Activated CD8-positive, alpha-beta T cell treated with anti-CD3 and anti-CD28 coated beads, Interleukin-2, amount 10 ng/mL, durations not matched to agents 7 days and 5 days (primary cell): ENCODE results near the gene SRCAP. TPM values are rescaled to one million over a fixed set of nuclear protein-coding genes. Genes with fewer than 3 reads are reported as not detected.

Experiments used
- ATAC-seq: fragments of 150-1000 bp; cut with Tn5 transposase; one replicate; pipeline ENCODE4 v1.10.0; 2021; ENCODE audit warnings: moderate library complexity
- CTCF ChIA-PET: fragments of 350-600 bp; sonication (Branson Sonifier 250); formaldehyde crosslinking; loops from one replicate; lab custom pipeline; 2021; ENCODE audit warnings: antibody characterized with exemption; lab: Charles Lee
- POLR2A ChIA-PET: fragments of 350-600 bp; sonication (Branson Sonifier 250); formaldehyde crosslinking; loops from one replicate; lab custom pipeline; 2021; ENCODE audit warnings: antibody characterized with exemption; lab: Charles Lee
- DNase-seq: peaks from one replicate; pipeline ENCODE4 v3.0.0-alpha.2; 2020
- H3K27ac Mint-ChIP-seq: one replicate; pipeline ENCODE4 v1.8.0; 2021; ENCODE audit warnings: mild to moderate bottlenecking, mixed read lengths
- H3K27me3 Mint-ChIP-seq: one replicate; pipeline ENCODE4 v1.8.0; 2021; ENCODE audit warnings: low read depth, mixed read lengths
- H3K36me3 Mint-ChIP-seq: one replicate; pipeline ENCODE4 v1.8.0; 2021; ENCODE audit warnings: low read depth, mixed read lengths
- H3K4me1 Mint-ChIP-seq: one replicate; pipeline ENCODE4 v1.8.0; 2021; ENCODE audit warnings: low read depth, mixed read lengths
- H3K4me3 Mint-ChIP-seq: one replicate; pipeline ENCODE4 v1.8.0; 2021; ENCODE audit warnings: mild to moderate bottlenecking, mixed read lengths
- H3K9me3 Mint-ChIP-seq: one replicate; pipeline ENCODE4 v1.8.0; 2022; ENCODE audit warnings: mixed read lengths; ENCODE audit not compliant: insufficient read depth
- total RNA-seq, 2 experiments: library from RNA; stranded (reverse); gene quantifications; one replicate each; pipeline ENCODE4 v1.2.3, GENCODE V29; 2021

Gene SRCAP
- total RNA-seq, 2 experiments from 2014 or later = 75.2 to 76.0 TPM

DNA sequence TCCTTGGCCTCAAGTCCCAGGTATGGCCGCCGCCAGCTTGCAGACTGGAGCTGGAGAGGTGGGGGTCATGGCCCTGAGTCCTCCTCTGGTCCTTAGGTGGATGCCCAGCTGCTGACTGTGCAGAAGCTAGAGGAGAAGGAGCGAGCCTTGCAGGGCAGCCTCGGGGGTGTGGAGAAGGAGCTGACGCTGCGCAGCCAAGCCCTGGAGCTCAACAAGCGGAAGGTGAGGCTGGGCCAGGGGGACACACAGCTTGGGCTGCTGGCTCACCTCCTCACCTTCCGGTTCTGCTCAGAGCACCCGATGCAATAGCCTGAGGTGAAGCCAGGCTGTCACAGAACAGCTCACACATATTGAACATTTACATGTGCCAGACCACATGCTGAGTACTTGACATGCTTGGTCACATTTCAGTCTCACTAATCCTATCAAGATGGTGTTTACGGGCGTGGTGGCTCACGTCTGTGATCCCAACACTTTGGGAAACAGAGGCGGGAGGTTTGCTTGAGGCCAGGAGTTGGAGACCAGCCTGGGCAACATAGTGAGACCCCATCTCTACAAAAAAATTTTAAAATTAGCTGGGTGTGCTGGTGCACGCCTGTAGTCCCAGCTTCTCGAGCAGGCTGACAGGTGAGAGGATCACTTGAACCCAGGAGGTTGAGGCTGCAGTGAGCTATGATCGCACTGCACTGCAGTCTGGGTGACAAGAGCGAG lies 70.6 kb downstream of the SRCAP start:
- Mint-ChIP-seq H3K36me3 (peaks cover 80% of the 10 kb centered on the region), H3K27ac (no peak overlapping the region), H3K9me3 (no peaks in the 10 kb centered on the region), H3K4me1 (peaks cover 21% of the 10 kb centered on the region), H3K4me3 (no peak overlapping the region), H3K27me3 (no peaks in the 10 kb centered on the region)
- ChIA-PET POLR2A (no interaction called here), CTCF (interaction anchor here (1.0 to 1.3 kb wide), 2 partner anchors 45 to 172 kb away, joined by 4 to 6 read pairs; no protein-coding TSS in a partner anchor)
- DNase-seq (no peak), ATAC-seq (no peak)

DNA sequence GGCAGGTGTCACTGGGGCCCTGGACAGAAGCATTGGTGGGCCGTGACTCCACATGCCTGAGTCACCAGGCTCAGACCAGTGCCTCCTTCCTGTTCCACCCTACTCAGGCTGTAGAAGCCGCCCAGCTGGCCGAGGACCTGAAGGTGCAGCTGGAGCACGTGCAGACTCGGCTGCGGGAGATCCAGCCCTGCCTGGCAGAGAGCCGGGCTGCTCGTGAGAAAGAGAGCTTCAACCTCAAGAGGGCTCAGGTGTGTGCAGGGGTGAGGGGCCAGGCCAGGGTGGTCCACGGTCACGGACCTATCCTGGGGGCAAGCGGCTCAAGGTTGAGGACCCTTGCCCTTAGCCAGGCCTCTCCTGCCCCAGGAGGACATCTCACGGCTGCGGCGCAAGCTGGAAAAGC lies 72.8 kb downstream of the SRCAP start:
- Mint-ChIP-seq H3K36me3 (peaks cover 66% of the 10 kb centered on the region), H3K27ac (peak overlapping the region; percentile 53), H3K4me1 (peaks cover 30% of the 10 kb centered on the region), H3K9me3 (no peaks in the 10 kb centered on the region), H3K4me3 (no peak overlapping the region), H3K27me3 (no peaks in the 10 kb centered on the region)
- DNase-seq (no peak), ATAC-seq (no peak)
- POLR2A ChIA-PET = no interaction called here
- CTCF ChIA-PET = interaction anchor here (1.0 to 1.2 kb wide), 2 partner anchors 11 to 43 kb away, joined by 3 read pairs; no protein-coding TSS in a partner anchor

DNA sequence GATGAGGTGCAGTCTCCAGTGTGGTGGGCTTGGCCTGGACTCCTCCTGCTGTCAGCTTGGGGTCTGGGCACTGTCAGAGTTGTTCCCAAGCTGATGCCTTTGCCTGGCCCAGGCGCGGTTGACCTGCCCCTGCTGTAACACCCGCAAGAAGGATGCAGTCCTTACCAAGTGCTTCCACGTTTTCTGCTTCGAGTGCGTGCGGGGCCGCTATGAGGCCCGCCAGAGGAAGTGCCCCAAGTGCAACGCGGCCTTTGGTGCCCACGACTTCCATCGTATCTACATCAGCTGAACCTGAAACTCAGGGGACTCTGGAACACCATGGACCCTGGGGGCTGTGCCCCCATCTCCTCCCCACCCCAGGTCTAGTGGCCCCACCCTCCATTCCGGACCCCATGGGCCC lies 74.9 kb downstream of the SRCAP start:
- Mint-ChIP-seq H3K27me3 (no peaks in the 10 kb centered on the region), H3K36me3 (peaks cover 53% of the 10 kb centered on the region), H3K9me3 (no peaks in the 10 kb centered on the region), H3K27ac (no peak overlapping the region), H3K4me3 (no peak overlapping the region), H3K4me1 (peaks cover 37% of the 10 kb centered on the region)
- POLR2A ChIA-PET = interaction anchor here (0.6 to 0.8 kb wide), 2 partner anchors 70 to 309 kb away, joined by 3 read pairs; no protein-coding TSS in a partner anchor
- ATAC-seq = no peak
- CTCF ChIA-PET = interaction anchor here (1.9 to 2.6 kb wide), 3 partner anchors 31 to 128 kb away, joined by 5 to 12 read pairs (median 6); no protein-coding TSS in a partner anchor
- no peak for DNase-seq

DNA sequence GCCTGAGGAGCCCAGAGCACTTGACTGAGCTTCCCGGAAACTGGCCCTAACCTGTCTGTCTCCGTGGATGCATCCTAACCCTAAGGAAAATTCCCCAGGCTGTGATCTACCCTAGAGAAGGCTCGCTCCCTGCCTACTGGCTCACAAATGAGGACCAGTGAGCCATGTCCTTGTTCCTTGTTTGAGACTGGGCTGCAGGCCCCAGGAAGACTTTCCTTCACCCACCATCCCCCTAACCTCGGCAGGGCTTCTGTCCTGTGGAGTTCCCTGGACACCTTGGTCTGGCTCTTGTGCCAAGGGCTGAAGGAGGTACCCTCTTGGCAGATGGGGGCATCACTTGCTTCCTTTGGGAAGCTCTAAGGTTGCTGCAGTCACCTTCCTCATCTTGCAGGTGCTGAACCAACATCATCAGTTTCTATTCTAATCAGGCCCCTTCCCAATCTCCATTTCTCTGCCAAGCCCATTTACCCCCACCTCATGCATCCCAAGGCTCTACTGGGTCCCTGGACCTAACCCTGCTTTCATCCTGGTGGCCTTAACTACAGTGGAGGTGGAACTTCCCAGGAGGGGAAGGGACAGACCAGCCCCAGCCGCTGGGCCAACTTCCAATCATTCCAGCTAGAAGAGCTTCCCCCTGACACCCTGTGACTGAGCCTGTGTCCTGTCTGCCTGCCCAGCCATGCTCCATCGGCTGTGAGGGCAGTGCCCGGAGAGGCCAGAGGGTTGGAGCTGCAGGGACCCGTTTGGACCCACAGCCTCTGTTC lies 75.6 kb downstream of the SRCAP start:
- Mint-ChIP-seq H3K36me3 (peaks cover 46% of the 10 kb centered on the region), H3K4me1 (peaks cover 37% of the 10 kb centered on the region), H3K9me3 (no peaks in the 10 kb centered on the region), H3K27ac (peak overlapping the region; percentile 95), H3K4me3 (peak overlapping the region; percentile 92), H3K27me3 (no peaks in the 10 kb centered on the region)
- ChIA-PET POLR2A (interaction anchor here (0.6 to 1.5 kb wide), 3 partner anchors 27 to 309 kb away, joined by 3 to 4 read pairs (median 3); partner anchors contain the start of gene PHKG2), CTCF (interaction anchor here (0.9 to 2.6 kb wide), 5 partner anchors 31 to 127 kb away, joined by 3 to 12 read pairs (median 5); no protein-coding TSS in a partner anchor)
- DNase-seq = no peak
- peak; percentile 2 for ATAC-seq

DNA sequence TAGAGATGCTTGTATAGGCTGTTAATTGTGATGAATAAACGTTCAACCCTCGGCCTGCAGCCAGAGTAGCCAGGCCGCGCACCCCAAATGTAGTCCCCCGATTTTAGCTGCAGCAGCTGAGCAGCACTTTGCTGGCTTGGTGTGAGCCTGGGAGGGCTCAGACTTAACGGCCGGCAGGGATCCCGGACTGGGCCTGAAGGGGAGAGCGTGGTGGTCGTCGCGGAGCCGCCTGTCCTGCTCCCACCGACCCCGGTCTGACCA lies 76.1 kb downstream of the SRCAP start:
- Mint-ChIP-seq H3K4me3 (peak overlapping the region; percentile 92), H3K4me1 (peaks cover 37% of the 10 kb centered on the region), H3K27ac (peak overlapping the region; percentile 95), H3K36me3 (peaks cover 43% of the 10 kb centered on the region), H3K9me3 (no peaks in the 10 kb centered on the region), H3K27me3 (no peaks in the 10 kb centered on the region)
- ChIA-PET POLR2A (interaction anchor here (1.5 kb wide), 1 partner anchor 27 kb away, joined by 4 read pairs; the partner anchor contains the start of gene PHKG2), CTCF (interaction anchor here (0.9 to 2.6 kb wide), 5 partner anchors 30 to 127 kb away, joined by 3 to 12 read pairs (median 5); no protein-coding TSS in a partner anchor)
- no peak for ATAC-seq
- no peak for DNase-seq

DNA sequence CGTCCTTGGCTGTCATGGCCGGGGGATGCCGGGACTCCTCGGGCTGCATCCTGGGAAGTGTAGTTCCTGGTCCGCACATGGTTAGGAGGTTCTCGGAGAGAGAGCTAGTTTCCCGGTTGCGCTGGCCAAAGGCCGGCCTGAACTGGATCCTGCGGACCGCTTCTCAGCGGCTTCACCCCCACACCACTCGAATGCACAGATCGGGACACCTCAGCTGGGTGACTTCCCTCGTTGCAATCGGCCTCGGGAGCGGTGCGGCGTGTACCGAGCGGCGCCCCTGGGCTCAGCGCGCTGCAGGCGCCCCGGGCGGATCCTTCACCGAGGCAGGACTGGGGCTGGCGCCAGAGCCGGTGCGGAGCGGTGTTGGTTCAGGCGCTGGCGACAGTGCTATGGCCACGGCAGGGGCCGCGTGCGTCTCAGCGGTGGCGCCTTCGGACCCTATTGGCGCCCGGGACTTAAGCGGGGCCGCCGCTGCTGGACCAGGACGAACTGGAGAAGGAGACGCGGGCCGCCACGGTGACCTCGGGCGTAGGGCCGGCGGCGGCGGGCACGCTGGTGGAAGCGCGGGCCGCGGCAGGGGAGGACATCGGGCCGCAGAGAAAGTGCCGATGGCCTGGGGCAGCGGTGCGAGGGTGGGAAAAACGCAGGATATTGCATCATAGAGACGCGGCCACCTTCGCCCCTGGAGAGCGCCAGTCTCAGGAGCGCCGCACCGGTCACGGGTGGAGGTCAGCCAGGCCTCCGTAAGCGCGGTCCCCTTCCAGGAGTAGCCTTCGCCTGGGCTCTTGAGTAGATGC lies 76.6 kb downstream of the SRCAP start:
- DNase-seq (peak; percentile 75), ATAC-seq (peak; percentile 77)
- peaks cover 39% of the 10 kb centered on the region for H3K36me3 Mint-ChIP-seq
- no peaks in the 10 kb centered on the region for H3K9me3 Mint-ChIP-seq
- H3K4me1 Mint-ChIP-seq = peaks cover 37% of the 10 kb centered on the region
- peak overlapping the region; percentile 95 for H3K27ac Mint-ChIP-seq
- no peaks in the 10 kb centered on the region for H3K27me3 Mint-ChIP-seq
- POLR2A ChIA-PET = interaction anchor here (1.5 kb wide), 1 partner anchor 28 kb away, joined by 4 read pairs; the partner anchor contains the start of gene PHKG2
- peak overlapping the region; percentile 92 for H3K4me3 Mint-ChIP-seq
- CTCF ChIA-PET = interaction anchor here (0.9 to 2.6 kb wide), 5 partner anchors 30 to 126 kb away, joined by 3 to 12 read pairs (median 5); no protein-coding TSS in a partner anchor

DNA sequence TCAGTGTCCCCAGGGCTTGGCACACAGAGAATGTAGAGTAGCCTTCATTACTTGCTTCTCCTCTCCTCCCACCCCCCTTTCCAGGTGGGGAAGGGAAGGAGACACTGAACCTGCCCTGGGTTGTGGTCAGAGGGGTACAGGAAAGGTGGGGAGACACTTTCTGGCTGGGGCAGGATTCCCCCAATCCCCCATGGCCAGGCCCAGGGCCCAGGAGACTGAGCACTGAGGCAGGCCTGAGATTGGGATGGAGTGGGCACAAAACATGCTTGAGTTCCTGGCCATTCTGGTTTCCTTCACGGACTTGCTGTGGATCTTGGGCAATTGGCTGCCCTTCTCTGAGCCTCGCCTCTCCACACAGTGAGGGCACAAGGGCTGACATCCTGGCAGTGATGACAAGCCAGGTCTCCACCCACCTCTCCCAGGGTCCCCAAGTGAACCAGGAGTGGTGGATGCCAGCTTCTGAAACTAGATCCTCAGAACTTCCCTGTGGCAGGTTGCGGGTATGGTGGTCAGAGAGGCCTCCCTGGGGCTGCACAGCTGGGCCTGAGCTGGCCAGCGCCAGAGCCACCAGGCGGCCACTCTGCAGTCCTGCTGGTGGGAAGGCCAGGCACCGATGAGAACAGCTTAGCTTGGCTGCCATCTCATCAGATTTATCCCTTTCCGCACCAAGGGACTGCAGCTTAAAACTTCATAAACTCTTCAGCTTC lies 78.8 kb downstream of the SRCAP start:
- ATAC-seq = no peak
- POLR2A ChIA-PET = no interaction called here
- peak overlapping the region; percentile 59 for H3K27ac Mint-ChIP-seq
- H3K4me3 Mint-ChIP-seq = no peak overlapping the region
- H3K36me3 Mint-ChIP-seq = peaks cover 21% of the 10 kb centered on the region
- no peak for DNase-seq
- H3K9me3 Mint-ChIP-seq = no peaks in the 10 kb centered on the region
- no peaks in the 10 kb centered on the region for H3K27me3 Mint-ChIP-seq
- H3K4me1 Mint-ChIP-seq = peaks cover 25% of the 10 kb centered on the region
- CTCF ChIA-PET = interaction anchor here (2.0 kb wide), 1 partner anchor 36 kb away, joined by 7 read pairs; no protein-coding TSS in a partner anchor

DNA sequence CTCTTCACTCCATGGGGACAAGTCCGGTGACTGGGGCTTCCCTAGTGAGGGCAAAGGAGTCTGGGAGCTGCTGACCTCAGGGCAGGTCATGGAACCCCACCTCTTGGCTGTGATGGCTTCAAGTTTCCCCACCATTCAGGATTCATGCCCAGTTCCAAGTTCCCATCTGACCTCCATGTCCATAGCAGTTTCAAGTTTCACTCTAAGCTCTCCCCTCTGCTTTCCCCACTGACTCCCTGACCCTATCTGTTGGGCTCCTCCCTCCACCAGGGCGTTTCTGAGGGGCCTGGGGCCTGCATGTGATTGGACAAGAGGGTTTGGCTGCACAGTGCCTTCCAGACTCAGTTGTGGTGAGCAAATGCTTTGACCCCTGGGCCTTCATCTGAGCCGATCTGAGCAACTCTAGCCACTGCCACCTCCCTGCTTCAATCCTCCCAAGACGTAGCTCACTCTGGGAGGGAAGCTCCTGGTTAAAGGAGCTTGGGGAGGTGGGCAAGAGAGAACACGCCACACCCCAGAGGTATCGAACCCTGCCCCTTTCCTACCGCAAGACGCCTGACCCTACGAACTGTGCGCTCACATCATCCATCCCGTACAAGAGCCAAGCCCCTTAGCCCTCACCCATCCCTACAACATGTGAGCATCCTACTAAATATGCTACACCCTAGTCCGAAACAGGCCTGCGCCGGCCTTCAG lies 79.7 kb downstream of the SRCAP start:
- DNase-seq = no peak
- H3K9me3 Mint-ChIP-seq = no peaks in the 10 kb centered on the region
- no peak overlapping the region for H3K27ac Mint-ChIP-seq
- no peak for ATAC-seq
- peaks cover 17% of the 10 kb centered on the region for H3K36me3 Mint-ChIP-seq
- H3K27me3 Mint-ChIP-seq = no peaks in the 10 kb centered on the region
- POLR2A ChIA-PET = interaction anchor here (1.0 kb wide), 1 partner anchor 11 kb away, joined by 3 read pairs; no protein-coding TSS in a partner anchor
- H3K4me1 Mint-ChIP-seq = peaks cover 19% of the 10 kb centered on the region
- CTCF ChIA-PET = interaction anchor here (2.0 kb wide), 1 partner anchor 35 kb away, joined by 7 read pairs; no protein-coding TSS in a partner anchor
- no peak overlapping the region for H3K4me3 Mint-ChIP-seq

DNA sequence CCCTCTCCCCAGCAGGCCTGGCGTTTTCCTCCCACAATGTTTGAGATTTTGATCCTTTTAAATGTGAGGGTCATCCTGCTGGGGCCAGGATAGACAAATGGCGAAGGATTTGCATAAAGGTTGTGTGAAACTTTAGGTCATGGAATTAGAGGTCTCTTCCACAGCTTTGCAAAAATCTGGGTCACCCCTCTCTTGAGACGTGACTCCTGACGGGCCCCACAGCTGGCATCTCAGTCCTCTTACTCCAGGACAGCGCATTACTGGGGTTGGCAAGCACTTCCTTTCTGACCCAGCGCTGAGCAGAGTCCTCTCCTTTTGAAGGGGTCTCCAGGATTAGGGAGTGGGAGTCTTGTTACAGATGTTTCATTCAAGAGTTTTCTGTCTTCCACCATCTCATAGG lies 80.6 kb downstream of the SRCAP start:
- ChIA-PET POLR2A (interaction anchor here (1.0 kb wide), 1 partner anchor 11 kb away, joined by 3 read pairs; no protein-coding TSS in a partner anchor), CTCF (interaction anchor here (1.3 kb wide), 1 partner anchor 65 kb away, joined by 3 read pairs; no protein-coding TSS in a partner anchor)
- DNase-seq (no peak), ATAC-seq (no peak)
- H3K27ac Mint-ChIP-seq = no peak overlapping the region
- peaks cover 15% of the 10 kb centered on the region for H3K4me1 Mint-ChIP-seq
- H3K36me3 Mint-ChIP-seq = peaks cover 9% of the 10 kb centered on the region
- no peaks in the 10 kb centered on the region for H3K27me3 Mint-ChIP-seq
- H3K4me3 Mint-ChIP-seq = no peak overlapping the region
- no peaks in the 10 kb centered on the region for H3K9me3 Mint-ChIP-seq

DNA sequence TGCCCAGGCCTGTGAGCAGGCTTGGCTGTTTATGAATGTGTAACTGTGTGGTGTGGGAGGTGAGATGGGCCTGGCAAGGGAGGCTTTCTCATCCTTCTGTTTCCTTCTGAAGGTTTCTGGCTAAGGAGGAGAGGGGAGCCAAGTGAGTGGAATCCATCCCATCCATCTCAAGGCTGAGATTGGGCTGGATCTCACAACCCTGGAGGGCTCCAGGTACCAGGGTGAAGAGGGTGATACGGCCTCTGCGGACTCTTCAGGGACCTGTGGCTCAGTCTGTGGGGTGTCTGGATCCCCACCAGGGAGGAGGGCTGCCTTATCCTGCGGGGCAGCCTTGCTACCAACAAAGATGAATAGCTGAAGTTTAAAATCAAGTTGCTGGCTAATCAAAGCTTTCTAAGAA lies 81.0 kb downstream of the SRCAP start:
- POLR2A ChIA-PET = interaction anchor here (0.7 kb wide), 1 partner anchor 20 kb away, joined by 3 read pairs; no protein-coding TSS in a partner anchor

More for the DNA sequence above, 81.0 kb downstream of the SRCAP start:
- Mint-ChIP-seq H3K4me3 (no peak overlapping the region), H3K9me3 (no peaks in the 10 kb centered on the region), H3K27me3 (no peaks in the 10 kb centered on the region), H3K27ac (no peak overlapping the region), H3K4me1 (peaks cover 12% of the 10 kb centered on the region), H3K36me3 (peaks cover 6% of the 10 kb centered on the region)
- ATAC-seq = no peak
- no peak for DNase-seq
- CTCF ChIA-PET = interaction anchor here (1.3 kb wide), 1 partner anchor 65 kb away, joined by 3 read pairs; no protein-coding TSS in a partner anchor
